Stimulated activated naive CD8-positive, alpha-beta T cell treated with anti-CD3 and anti-CD28 coated beads, Interleukin-15, amount 100 ng/mL, for 72 hours (primary cell): Measurements from ENCODE around the gene SH3RF3.

Source experiments
- ATAC-seq: fragments of 150-1000 bp; cut with Tn5 transposase; 2 replicates; pipeline ENCODE4 v1.10.0; 2021; ENCODE audit warnings: mild to moderate bottlenecking, moderate library complexity
- DNase-seq, 2 donors: peaks; one replicate each; pipeline ENCODE4 v3.0.0; 2021 to 2022
- H3K27ac Mint-ChIP-seq, 2 donors: one replicate each; pipeline ENCODE4 v1.8.0; 2022; ENCODE audit warnings: mild to moderate bottlenecking in 2 of 2, mixed read lengths in 2 of 2, moderate library complexity in 2 of 2
- H3K27me3 Mint-ChIP-seq: one replicate; pipeline ENCODE4 v1.8.0; 2022; ENCODE audit warnings: mixed read lengths
- H3K4me1 Mint-ChIP-seq: one replicate; pipeline ENCODE4 v1.8.0; 2022; ENCODE audit warnings: mild to moderate bottlenecking, mixed read lengths
- H3K4me3 Mint-ChIP-seq, 2 donors: one replicate each; pipeline ENCODE4 v1.8.0; 2022; ENCODE audit warnings: mild to moderate bottlenecking in 2 of 2, mixed read lengths in 2 of 2, moderate library complexity in 1 of 2
- H3K9me3 Mint-ChIP-seq, 2 donors: one replicate each; pipeline ENCODE4 v1.8.0; 2022; ENCODE audit warnings: mixed read lengths in 2 of 2

Gene SH3RF3

GRCh38 chr2:109261906-109262631 is 133.1 kb downstream of the SH3RF3 start:
- Mint-ChIP-seq H3K4me3 (no peak overlapping the region), H3K4me1 (peaks cover 18% of the 10 kb centered on the region), H3K27me3 (no peaks in the 10 kb centered on the region), H3K27ac (no peak overlapping the region), H3K9me3 (no peaks in the 10 kb centered on the region)
- no peak for ATAC-seq
- DNase-seq, result no peak

GRCh38 chr2:109264595-109265328 is 135.8 kb downstream of the SH3RF3 start:
- H3K4me3 Mint-ChIP-seq, result no peak overlapping the region
- H3K27ac Mint-ChIP-seq, result no peak overlapping the region
- ATAC-seq, result no peak
- H3K27me3 Mint-ChIP-seq, result no peaks in the 10 kb centered on the region
- no peak for DNase-seq
- H3K9me3 Mint-ChIP-seq, result no peaks in the 10 kb centered on the region
- H3K4me1 Mint-ChIP-seq, result peaks cover 11% of the 10 kb centered on the region

DNA sequence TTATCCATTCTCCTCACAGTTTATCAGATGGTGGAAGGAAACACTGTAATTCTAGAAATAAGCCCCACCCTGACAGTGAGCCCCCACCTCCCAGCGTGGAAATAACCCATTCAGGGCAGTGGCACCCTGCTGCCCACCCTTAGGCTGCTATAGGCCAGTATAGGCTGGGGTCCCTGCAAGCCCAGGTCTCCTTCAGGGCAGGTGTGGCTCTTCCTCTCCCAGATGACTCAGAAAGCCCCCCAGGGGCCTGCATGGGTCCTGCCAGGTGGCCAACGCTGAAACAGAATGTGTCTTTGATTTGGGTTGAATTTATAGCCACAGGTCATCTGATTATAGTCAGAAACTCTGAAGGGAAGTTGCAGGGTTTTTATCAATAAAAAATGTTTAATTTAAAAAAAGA is 136.4 kb downstream of the SH3RF3 start:
- no peaks in the 10 kb centered on the region for H3K9me3 Mint-ChIP-seq
- H3K4me3 Mint-ChIP-seq, result no peak overlapping the region
- DNase-seq (no peak), ATAC-seq (no peak)
- H3K4me1 Mint-ChIP-seq, result peaks cover 5% of the 10 kb centered on the region
- peak overlapping the region in 1 of 2 donors; percentile 3 for H3K27ac Mint-ChIP-seq
- no peaks in the 10 kb centered on the region for H3K27me3 Mint-ChIP-seq

GRCh38 chr2:109265953-109266352 is 136.9 kb downstream of the SH3RF3 start:
- DNase-seq (no peak), ATAC-seq (no peak)
- Mint-ChIP-seq H3K27me3 (no peaks in the 10 kb centered on the region), H3K4me3 (no peak overlapping the region), H3K27ac (no peak overlapping the region), H3K4me1 (no peaks in the 10 kb centered on the region), H3K9me3 (no peaks in the 10 kb centered on the region)

DNA sequence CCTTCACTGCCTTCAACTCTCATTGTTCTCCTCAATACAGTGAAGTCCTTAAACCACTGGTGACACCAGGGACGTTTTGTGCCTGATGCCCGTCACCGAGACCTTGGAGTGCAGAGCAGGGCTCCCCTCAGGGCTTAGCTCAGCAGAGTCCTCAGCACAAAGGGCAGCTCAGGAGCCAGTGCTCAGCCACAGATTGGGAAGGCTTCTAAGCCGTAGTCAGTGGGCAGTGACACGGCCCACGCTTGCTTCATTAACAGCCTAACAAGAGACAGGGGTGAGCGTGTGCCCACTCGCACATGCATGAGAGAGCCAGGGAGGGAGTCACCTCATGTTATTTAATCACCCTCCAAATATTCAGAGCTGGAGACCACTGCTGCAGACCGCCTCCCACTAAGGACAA is 137.5 kb downstream of the SH3RF3 start:
- Mint-ChIP-seq H3K4me3 (no peak overlapping the region), H3K27me3 (no peaks in the 10 kb centered on the region), H3K4me1 (no peaks in the 10 kb centered on the region), H3K27ac (no peak overlapping the region), H3K9me3 (no peaks in the 10 kb centered on the region)
- no peak for ATAC-seq
- no peak for DNase-seq

- Mint-ChIP-seq H3K9me3 (no peaks in the 10 kb centered on the region), H3K4me1 (no peaks in the 10 kb centered on the region), H3K27ac (peak overlapping the region in 1 of 2 donors; percentile 28), H3K27me3 (no peaks in the 10 kb centered on the region), H3K4me3 (no peak overlapping the region)
- DNase-seq (no peak), ATAC-seq (no peak)
Observed at GRCh38 chr2:109266998-109267854, 138.2 kb downstream of the SH3RF3 start.

- Mint-ChIP-seq H3K27me3 (no peaks in the 10 kb centered on the region), H3K27ac (no peak overlapping the region), H3K4me1 (peaks cover 16% of the 10 kb centered on the region), H3K4me3 (no peak overlapping the region), H3K9me3 (no peaks in the 10 kb centered on the region)
- no peak for ATAC-seq
- no peak for DNase-seq
Observed at GRCh38 chr2:109268916-109269315, 139.9 kb downstream of the SH3RF3 start.

GRCh38 chr2:109269706-109270504 is 140.9 kb downstream of the SH3RF3 start:
- Mint-ChIP-seq H3K27me3 (no peaks in the 10 kb centered on the region), H3K27ac (no peak overlapping the region), H3K9me3 (no peaks in the 10 kb centered on the region), H3K4me1 (peaks cover 24% of the 10 kb centered on the region), H3K4me3 (no peak overlapping the region)
- ATAC-seq (no peak), DNase-seq (no peak)

DNA sequence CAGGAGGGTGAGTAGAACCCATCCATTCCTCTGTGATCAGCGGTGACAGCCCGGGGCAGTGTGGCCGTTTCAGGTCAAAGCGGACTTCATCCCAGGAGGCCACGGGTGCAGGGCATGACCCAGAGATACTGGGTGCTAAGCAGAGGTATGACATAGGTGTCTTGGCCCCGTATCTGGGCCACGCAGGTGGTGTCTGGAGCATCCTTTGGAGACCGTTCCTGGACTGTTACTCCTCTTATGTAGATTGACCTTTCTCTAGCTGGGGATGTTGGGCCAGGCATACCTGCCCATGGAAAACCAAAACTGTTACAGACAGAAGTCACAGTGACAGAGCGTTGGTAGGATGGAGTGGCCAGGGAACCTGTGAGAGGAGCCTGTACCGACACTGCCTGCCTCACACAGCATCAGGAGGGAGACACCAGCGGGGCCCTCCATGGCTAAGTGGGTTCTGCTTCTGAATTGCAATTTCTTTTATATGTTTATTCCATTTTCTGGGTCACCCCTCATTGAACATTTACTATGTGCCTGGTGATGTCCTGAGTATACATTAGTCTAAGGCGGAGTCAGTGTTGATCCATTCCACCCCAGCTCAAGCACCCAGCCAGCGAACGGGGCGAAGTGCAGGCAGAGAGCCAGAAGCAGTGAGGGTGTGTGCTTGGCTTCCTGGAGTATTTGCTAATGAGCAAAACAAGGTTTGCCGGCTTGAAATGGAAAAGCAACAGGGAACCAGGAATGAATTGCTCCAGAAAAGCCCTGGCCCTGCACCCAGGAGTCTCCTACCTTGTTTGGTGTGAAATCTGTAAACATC is 141.7 kb downstream of the SH3RF3 start:
- Mint-ChIP-seq H3K4me3 (no peak overlapping the region), H3K9me3 (no peaks in the 10 kb centered on the region), H3K4me1 (peaks cover 32% of the 10 kb centered on the region), H3K27me3 (no peaks in the 10 kb centered on the region), H3K27ac (no peak overlapping the region)
- DNase-seq (no peak), ATAC-seq (no peak)

DNA sequence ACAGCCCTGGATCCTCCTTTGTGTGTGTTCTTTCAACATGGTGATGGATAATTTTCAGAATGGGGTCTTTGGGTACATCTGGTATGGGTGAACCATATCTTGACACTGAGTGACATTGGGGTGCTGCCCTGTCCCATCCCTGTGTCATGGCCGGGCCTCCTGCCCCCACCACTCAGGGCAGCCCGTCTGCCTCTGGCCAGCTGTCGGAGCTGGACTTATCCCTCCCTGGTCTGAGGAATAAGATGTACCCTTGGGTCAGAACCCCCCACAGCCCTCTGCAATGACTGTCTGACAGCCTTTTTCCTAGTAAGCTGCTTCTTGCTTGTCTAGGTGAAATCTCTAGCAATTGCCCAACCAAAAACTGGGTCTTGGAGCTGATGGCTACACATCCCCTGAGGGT is 142.9 kb downstream of the SH3RF3 start:
- no peaks in the 10 kb centered on the region for H3K27me3 Mint-ChIP-seq
- no peak overlapping the region for H3K27ac Mint-ChIP-seq
- H3K4me3 Mint-ChIP-seq, result no peak overlapping the region
- no peaks in the 10 kb centered on the region for H3K9me3 Mint-ChIP-seq
- H3K4me1 Mint-ChIP-seq, result peaks cover 33% of the 10 kb centered on the region
- DNase-seq (no peak), ATAC-seq (no peak)

- no peaks in the 10 kb centered on the region for H3K9me3 Mint-ChIP-seq
- ATAC-seq (no peak), DNase-seq (no peak)
- peaks cover 33% of the 10 kb centered on the region for H3K4me1 Mint-ChIP-seq
- H3K27me3 Mint-ChIP-seq, result no peaks in the 10 kb centered on the region
- H3K4me3 Mint-ChIP-seq, result no peak overlapping the region
- H3K27ac Mint-ChIP-seq, result no peak overlapping the region
Observed at GRCh38 chr2:109272461-109272860, 143.5 kb downstream of the SH3RF3 start.

DNA sequence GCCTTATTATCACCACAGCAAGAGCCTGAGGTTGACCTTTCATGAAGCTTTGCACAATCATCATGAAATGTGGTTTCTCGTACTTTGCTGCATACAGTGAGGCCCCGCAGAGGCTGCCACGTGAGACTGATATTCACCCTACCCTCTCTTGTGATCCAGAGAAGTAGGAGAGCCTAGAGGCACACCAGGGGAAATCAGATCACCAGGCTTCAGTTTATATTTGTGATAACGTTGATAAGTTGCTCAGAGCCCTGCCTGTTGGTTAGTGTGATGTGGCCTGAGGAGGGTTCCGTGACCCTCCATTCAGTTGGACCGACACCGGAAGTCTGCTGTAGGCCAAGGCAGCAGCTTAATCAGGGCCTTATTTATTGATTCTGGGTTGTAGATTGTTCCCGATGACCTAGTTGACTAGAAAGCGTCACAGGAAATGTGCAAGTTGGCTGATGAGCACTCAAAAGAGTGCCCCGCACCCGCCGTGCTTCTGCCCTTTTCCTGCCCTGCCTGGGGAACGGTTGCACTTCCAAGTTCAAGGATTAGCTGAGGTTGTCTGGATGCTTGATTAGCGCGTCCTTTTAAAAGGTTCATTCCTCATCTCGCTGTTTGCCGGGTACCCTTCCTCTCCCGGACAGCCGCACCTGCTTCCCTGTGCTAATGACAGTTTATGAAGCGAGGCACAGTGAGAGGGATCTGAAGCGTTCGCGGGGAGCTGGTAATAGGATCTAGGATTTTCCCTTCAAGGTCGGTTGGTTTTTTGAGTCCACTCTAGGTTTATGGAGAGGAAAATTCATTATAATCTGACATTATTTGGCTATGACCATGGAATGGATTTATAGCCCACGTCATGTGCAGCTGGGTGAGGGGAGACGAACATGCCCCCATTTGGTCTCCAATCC is 146.4 kb downstream of the SH3RF3 start:
- Mint-ChIP-seq H3K4me3 (no peak overlapping the region), H3K27ac (no peak overlapping the region), H3K27me3 (no peaks in the 10 kb centered on the region), H3K9me3 (no peaks in the 10 kb centered on the region), H3K4me1 (peaks cover 38% of the 10 kb centered on the region)
- DNase-seq, result no peak
- peak; percentile 50 for ATAC-seq

- H3K4me3 Mint-ChIP-seq, result no peak overlapping the region
- DNase-seq (no peak), ATAC-seq (no peak)
- no peaks in the 10 kb centered on the region for H3K27me3 Mint-ChIP-seq
- no peaks in the 10 kb centered on the region for H3K9me3 Mint-ChIP-seq
- peak overlapping the region; percentile 29 to 40 for H3K27ac Mint-ChIP-seq
- peaks cover 45% of the 10 kb centered on the region for H3K4me1 Mint-ChIP-seq
Observed at GRCh38 chr2:109277406-109277805, 148.4 kb downstream of the SH3RF3 start.
